ENCODE data around the gene RBM33.
A peak's percentile ranks its signal among the peaks of the same experiment; 100 is the strongest.

The RBM33 gene

DNA sequence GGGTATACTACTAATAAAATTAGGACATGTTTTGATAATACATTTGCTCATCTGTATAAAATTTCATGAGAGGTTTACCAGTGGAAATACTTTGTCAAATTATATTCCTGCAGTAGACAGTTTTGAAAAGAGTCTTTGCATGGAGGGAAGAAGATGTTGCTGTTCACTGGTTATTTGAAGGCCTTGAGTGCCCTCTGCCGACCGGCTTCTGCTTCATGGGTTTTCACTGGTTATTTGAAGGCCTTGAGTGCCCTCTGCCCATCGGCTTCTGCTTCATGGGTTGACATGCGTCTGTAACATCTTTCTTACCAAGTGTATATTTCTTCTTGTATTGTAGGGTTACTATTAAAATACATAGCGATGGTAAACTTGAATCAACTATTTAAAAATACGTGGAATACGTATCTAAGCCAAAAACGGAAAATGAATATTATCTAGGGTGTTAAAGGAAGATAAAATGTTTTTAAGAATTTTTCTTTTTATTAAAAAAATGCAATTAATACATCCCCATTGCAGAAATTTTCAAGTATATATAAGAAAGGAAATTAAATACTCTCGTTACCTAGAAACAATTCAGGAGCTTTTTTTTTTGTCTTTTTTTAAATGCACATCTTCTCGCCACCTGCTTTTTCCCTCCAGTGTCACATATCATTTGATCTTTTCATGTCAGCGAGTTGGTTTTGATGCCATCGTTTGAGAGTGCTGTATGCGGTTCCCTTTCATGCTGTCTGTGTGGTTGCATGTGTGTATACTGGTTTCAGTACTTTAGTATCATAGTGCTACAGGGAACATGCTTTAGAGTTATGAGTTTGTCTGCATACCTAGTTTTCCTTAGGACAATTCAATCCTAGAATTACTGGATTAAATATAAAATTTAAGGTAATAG lies 94.4 kb downstream of the RBM33 start:
- FAIRE-seq (no peak), DNase-seq (ENCODE audit: insufficient read length, low spot score) (no peak)
- TF ChIP-seq, protein P1, sequence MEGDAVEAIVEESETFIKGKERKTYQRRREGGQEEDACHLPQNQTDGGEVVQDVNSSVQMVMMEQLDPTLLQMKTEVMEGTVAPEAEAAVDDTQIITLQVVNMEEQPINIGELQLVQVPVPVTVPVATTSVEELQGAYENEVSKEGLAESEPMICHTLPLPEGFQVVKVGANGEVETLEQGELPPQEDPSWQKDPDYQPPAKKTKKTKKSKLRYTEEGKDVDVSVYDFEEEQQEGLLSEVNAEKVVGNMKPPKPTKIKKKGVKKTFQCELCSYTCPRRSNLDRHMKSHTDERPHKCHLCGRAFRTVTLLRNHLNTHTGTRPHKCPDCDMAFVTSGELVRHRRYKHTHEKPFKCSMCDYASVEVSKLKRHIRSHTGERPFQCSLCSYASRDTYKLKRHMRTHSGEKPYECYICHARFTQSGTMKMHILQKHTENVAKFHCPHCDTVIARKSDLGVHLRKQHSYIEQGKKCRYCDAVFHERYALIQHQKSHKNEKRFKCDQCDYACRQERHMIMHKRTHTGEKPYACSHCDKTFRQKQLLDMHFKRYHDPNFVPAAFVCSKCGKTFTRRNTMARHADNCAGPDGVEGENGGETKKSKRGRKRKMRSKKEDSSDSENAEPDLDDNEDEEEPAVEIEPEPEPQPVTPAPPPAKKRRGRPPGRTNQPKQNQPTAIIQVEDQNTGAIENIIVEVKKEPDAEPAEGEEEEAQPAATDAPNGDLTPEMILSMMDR (IDR thresholded peaks at IDR 0.05; ENCODE audit: insufficient read depth, missing control alignments), result peak; percentile 56

DNA sequence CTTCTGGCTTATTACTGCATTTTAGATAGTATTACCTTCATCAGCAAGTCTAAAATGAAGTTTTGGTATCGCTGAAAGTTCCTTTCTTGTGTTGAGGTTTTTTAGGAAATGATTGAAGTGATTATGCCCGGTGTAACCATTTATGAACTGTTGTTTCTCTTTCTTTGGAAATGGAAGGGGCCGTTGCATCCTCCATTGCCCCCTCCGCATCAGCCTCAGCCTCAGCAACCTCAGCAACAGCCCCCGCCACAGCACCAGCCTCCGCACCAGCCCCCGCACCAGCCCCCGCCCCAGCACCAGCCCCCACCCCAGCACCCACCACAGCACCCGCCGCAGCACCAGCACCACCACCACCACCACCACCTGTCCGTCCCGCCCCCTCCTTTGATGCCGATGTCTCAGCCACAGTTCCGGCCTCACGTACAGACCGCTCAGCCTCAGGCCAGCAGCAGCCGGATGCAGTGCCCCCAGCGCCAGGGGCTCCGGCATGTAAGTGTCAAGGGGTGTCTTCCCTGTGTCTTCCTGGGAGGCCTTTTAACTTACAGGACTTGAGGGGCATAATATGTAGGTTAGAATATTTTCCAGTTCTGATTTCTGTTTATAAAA lies 95.2 kb downstream of the RBM33 start:
- TF ChIP-seq, protein P1 (IDR thresholded peaks at IDR 0.05; ENCODE audit: insufficient read depth, missing control alignments), result no peak
- FAIRE-seq, result no peak
- no peak for DNase-seq (ENCODE audit: insufficient read length, low spot score)

DNA sequence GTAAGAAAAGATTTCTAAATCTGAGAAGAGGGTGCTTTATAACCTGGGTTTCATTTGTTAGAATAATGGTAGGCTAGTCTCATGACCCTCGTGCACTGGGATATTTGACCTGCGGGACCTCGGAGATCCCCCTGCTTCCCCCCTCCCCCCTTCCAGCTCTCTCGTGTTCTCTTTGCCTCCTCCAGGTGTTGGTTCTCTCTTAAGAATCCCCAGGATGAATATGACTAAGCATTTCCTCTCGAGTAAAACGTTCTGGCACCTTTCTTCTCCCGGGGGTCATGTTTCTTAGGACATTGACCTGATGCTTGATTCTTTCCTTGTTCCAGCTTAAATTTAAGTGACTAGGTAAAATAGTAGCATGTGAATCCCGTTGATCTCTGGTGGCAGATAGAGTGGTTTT lies 96.6 kb downstream of the RBM33 start:
- TF ChIP-seq, protein P1 (IDR thresholded peaks at IDR 0.05; ENCODE audit: insufficient read depth, missing control alignments), result no peak
- DNase-seq (ENCODE audit: insufficient read length, low spot score), result no peak
- FAIRE-seq, result no peak

DNA sequence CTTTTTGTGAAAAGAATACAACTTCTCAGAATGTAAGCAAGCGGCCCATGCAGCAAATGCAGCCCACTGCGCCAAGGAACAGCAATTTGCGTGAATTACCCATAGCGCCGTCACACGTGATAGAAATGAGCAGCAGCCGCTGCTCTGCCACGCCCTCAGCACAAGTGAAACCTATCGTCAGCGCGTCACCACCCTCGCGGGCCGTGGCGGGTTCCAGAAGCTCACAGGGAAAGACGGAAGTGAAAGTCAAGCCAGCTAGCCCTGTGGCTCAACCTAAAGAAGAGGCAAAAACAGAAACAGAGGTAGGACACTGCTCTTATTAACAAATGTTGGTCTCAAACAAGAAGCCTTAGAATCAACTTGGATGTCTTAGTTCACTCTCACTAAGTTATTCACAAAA lies 97.3 kb downstream of the RBM33 start:
- FAIRE-seq (no peak), DNase-seq (ENCODE audit: insufficient read length, low spot score) (no peak)
- TF ChIP-seq, protein P1 (IDR thresholded peaks at IDR 0.05; ENCODE audit: insufficient read depth, missing control alignments), result no peak

DNA sequence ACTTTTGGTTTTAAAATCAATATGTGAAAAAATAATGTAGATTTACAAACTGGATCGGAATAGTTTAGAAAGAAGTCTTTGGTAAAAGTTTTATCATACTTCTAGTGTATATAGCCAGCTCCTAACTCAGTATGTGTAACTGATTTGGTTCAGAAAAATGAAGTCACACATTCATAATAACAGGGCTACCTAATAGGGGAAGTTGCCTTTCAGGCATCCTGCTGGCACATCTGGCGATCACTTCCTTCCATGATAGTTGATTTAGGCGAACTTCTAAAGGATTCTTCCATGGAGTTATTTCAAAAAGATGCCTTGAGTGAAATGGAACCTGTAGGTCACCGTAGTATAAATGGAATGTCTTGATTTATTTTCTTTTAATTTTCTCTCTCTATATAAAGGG lies 98.7 kb downstream of the RBM33 start:
- TF ChIP-seq, protein P1 (IDR thresholded peaks at IDR 0.05; ENCODE audit: insufficient read depth, missing control alignments), result no peak
- FAIRE-seq (no peak), DNase-seq (ENCODE audit: insufficient read length, low spot score) (no peak)

DNA sequence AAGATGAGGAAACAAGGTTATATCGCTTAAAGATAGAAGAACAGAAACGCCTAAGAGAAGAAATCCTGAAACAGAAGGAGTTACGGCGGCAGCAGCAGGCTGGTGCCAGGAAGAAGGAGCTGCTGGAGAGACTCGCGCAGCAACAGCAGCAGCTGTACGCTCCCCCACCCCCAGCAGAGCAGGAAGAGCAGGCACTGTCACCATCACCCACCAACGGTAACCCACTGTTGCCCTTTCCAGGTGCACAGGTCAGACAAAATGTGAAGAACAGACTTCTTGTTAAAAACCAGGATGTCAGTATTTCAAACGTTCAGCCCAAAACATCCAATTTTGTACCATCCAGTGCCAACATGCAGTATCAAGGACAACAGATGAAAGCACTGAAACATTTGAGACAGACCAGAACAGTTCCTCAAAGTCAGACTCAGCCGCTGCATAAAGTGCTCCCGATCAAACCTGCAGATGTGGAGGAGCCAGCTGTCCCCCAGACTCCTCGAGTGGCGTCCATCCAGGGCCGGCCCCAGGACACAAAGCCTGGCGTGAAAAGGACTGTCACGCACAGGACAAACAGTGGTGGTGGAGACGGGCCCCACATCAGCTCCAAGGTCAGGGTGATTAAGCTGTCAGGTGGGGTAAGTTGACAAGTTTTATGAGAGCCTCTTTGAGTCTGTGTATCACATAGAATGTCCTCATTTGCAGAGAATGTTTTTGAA lies 100.7 kb downstream of the RBM33 start:
- FAIRE-seq, result no peak
- TF ChIP-seq, protein P1 (IDR thresholded peaks at IDR 0.05; ENCODE audit: insufficient read depth, missing control alignments), result no peak
- DNase-seq (ENCODE audit: insufficient read length, low spot score), result no peak

Measured in D721Med (cell line).